Subcutaneous adipose tissue (tissue), 4 donors: ENCODE measurements around the gene PRKCQ. TPM values are rescaled to one million over a fixed set of nuclear protein-coding genes. Genes with fewer than 3 reads are reported as not detected.

Experiments
- CTCF ChIP-seq: fragments of 450-650 bp; IDR thresholded peaks from one replicate; pipeline ENCODE4 v1.5.1; 2016; ENCODE audit warnings: low read depth, mild to moderate bottlenecking, control low read depth, antibody characterized with exemption, moderate library complexity
- total RNA-seq, 4 donors: library from RNA; depleted of rRNA; stranded (reverse); fragments of >200 nt; gene quantifications; one replicate each; pipeline ENCODE4 v1.1.0, GENCODE V29; 2016

The PRKCQ gene
- total RNA-seq, 4 donors from 2014 or later, result 0.19 to 1.0 (median 0.93) TPM

GRCh38 chr10:6427357-6427959 lies 152.6 kb downstream of the PRKCQ start:
- no peak for TF ChIP-seq CTCF

DNA sequence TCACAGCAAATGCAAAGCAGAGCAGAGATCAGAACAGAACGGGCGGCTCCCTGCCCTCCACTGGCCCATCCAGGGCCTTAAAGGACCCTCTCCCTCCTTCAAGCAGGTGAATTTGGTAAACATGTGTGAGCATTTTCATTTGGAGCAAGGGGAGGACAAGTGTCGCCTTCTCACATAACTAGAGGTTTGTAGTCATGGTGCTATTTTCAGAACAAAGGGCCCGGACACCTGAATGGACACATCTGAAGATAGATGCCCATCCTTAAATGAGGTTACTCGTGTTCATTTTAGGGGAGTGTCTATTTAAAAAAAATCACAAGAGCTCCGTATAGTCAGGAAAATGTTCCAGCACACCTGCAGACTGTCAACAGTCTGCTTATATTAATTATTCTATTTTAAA lies 153.8 kb downstream of the PRKCQ start:
- TF ChIP-seq CTCF, result no peak

DNA sequence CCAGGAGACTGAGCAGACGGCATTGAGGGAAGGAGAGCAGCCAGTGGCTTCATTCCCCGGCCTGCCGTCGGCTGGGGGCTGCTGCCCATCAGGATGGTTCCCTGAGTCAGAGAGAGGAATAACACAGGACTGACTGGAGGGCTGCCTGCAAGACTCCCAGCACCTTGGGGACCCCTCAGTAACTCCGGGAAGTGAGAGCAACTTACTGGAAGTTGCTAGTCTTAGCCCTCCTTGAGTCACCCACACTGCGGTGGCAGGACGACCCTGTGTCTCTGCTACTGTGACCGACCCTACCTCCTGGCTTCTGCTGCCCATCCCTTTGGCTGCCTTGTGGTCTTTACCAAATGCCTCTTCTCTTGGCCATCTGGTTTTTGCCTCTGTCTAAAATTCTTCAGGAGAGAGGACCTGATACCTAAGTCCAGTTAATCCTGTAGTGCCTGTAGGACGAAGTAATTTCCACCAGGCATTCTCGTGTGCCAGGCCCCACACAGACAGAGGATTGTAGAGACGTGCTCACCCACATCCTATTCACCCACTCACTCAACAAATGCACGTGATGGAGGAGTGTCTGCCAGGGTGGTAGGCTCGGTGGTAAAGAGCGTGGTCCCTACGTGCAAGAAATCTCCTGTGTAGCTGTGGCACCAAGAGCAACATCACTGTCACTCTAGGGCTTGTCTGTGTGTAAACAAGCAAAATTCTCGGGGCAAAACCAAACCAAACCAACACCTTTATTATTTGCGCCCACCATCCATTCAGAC lies 156.5 kb downstream of the PRKCQ start:
- TF ChIP-seq CTCF, result no peak

GRCh38 chr10:6423004-6423403 lies 157.1 kb downstream of the PRKCQ start:
- no peak for TF ChIP-seq CTCF

- no peak for TF ChIP-seq CTCF
Observed at GRCh38 chr10:6418613-6419216, 161.4 kb downstream of the PRKCQ start.

DNA sequence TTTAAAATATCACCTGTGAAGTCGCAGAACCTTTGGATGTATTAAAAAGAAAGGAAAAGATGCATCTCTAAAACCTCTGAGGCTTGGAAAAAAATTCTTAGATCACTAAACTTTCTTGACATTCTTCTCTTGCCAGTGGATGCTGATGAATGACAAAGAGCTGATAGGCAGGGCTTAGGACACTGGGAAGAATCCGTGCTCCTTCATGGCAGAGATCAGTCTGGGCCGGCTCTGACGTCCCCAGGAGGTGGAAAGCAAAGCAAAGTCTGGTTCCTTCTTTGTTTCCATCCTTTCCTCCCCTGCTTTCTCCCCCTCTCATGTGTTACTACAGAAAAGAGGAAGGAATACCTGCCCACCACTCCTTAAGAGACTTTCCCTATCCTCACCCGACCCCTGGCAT lies 161.9 kb downstream of the PRKCQ start:
- TF ChIP-seq CTCF, result no peak

- TF ChIP-seq CTCF, result no peak
Observed at GRCh38 chr10:6416892-6417512, 163.1 kb downstream of the PRKCQ start.
